Fibroblast of lung (primary cell): ENCODE measurements around the gene CKLF. TPM values are rescaled to one million over a fixed set of nuclear protein-coding genes. Genes with fewer than 3 reads are reported as not detected.

Experiments
- DNase-seq, 2 donors: peaks; one replicate each; pipeline versions ENCODE4 v3.0.0 to v3.0.0-alpha.2; 2010; ENCODE audit warnings: low read depth in 2 of 2
- H2AFZ ChIP-seq: 2 replicates; pipeline ENCODE4 v1.5.1; 2012; ENCODE audit warnings: low read length, control low read depth, inconsistent platforms
- H3K27ac ChIP-seq: 2 replicates; pipeline ENCODE4 v1.5.1; 2011; ENCODE audit warnings: low read length, control low read depth; ENCODE audit not compliant: insufficient read depth
- H3K27me3 ChIP-seq: 2 replicates; pipeline ENCODE4 v1.5.1; 2011; ENCODE audit warnings: mild to moderate bottlenecking, low read length; ENCODE audit not compliant: control insufficient read depth, insufficient read depth
- H3K36me3 ChIP-seq: 2 replicates; pipeline ENCODE4 v1.5.1; 2011; ENCODE audit warnings: low read length; ENCODE audit not compliant: control insufficient read depth, insufficient read depth
- H3K4me1 ChIP-seq: 2 replicates; pipeline ENCODE4 v1.5.1; 2011; ENCODE audit warnings: low read length; ENCODE audit not compliant: control insufficient read depth, insufficient read depth; ENCODE audit errors: extremely low read depth
- H3K4me2 ChIP-seq: 2 replicates; pipeline ENCODE4 v1.5.1; 2011; ENCODE audit warnings: low read length, control low read depth; ENCODE audit not compliant: insufficient read depth; ENCODE audit errors: extremely low read depth
- H3K4me3 ChIP-seq, 4 experiments: fragments of 200-600 bp in 1 of 4; sonication (generic) in 1 of 4; replicated peaks in 1 of 4; 2 replicates each; pipeline ENCODE4 v1.5.1; 2011 to 2016; ENCODE audit warnings: low read length in 4 of 4, low read depth in 3 of 4, mild to moderate bottlenecking in 3 of 4, control low read depth in 2 of 4, inconsistent platforms in 1 of 4, mixed read lengths in 1 of 4; ENCODE audit not compliant: insufficient read depth in 1 of 4; ENCODE audit errors: control extremely low read depth in 1 of 4
- H3K79me2 ChIP-seq: 2 replicates; pipeline ENCODE4 v1.5.1; 2012; ENCODE audit warnings: mild to moderate bottlenecking, low read length, inconsistent platforms; ENCODE audit not compliant: control insufficient read depth, insufficient read depth
- H3K9ac ChIP-seq: 2 replicates; pipeline ENCODE4 v1.5.1; 2011; ENCODE audit warnings: mild to moderate bottlenecking, low read length, control low read depth; ENCODE audit not compliant: insufficient read depth
- H3K9me3 ChIP-seq: 2 replicates; pipeline ENCODE4 v1.5.1; 2012; ENCODE audit warnings: low read depth, low read length; ENCODE audit not compliant: control insufficient read depth, insufficient read depth
- H4K20me1 ChIP-seq: 2 replicates; pipeline ENCODE4 v1.5.1; 2011; ENCODE audit warnings: low read length; ENCODE audit not compliant: control insufficient read depth, insufficient read depth; ENCODE audit errors: extremely low read depth
- EZH2 ChIP-seq: IDR thresholded peaks from 2 replicates; pipeline ENCODE4 v1.5.1; 2012; ENCODE audit warnings: low read length, control low read depth, mild to moderate bottlenecking; ENCODE audit errors: missing control alignments
- polyA plus RNA-seq, 2 donors: library from polyadenylated mRNA; depleted of rRNA in 1 of 2; stranded (reverse) in 1 of 2; unstranded in 1 of 2; fragments of >200 nt; gene quantifications; 2 replicates each; pipeline ENCODE4 v1.2.1, GENCODE V29; 2011 to 2012; ENCODE audit warnings: missing spikeins in 1 of 2
- total RNA-seq: library from RNA; depleted of rRNA; stranded (reverse); fragments of >200 nt; gene quantifications from 2 replicates; pipeline ENCODE4 v1.2.1, GENCODE V29; 2014
- TF ChIP-seq, protein P1 (sequence below), 2 donors: IDR thresholded peaks in 1 of 2; conservative IDR thresholded peaks in 1 of 2; 1 replicate in 1 of 2; 2 replicates in 1 of 2; pipeline ENCODE4 v1.5.1; 2011 to 2012; ENCODE audit warnings: low read length in 2 of 2, control low read depth in 1 of 2, inconsistent platforms in 1 of 2, low read depth in 1 of 2, mild to moderate bottlenecking in 1 of 2

CKLF gene
- total and polyA plus RNA-seq, 2 donors (not counting 1 experiment from before 2014, with no cell fraction given) = 41.9 to 70.9 TPM

- no peak overlapping the region for H3K4me3 ChIP-seq
- no peak for DNase-seq
- no peaks in the 10 kb centered on the region for H4K20me1 ChIP-seq
- H3K9ac ChIP-seq = no peak overlapping the region
- no peak overlapping the region for H2AFZ ChIP-seq
- H3K4me1 ChIP-seq = peaks cover 22% of the 10 kb centered on the region
- H3K4me2 ChIP-seq = no peak overlapping the region
- no peak for TF ChIP-seq EZH2
- no peaks in the 10 kb centered on the region for H3K27me3 ChIP-seq
- no peak overlapping the region for H3K27ac ChIP-seq
- no peaks in the 10 kb centered on the region for H3K79me2 ChIP-seq
- H3K9me3 ChIP-seq = no peaks in the 10 kb centered on the region
- peaks cover 2% of the 10 kb centered on the region for H3K36me3 ChIP-seq
Observed at GRCh38 chr16:66519482-66520373, 32.6 kb upstream of the CKLF start.

GRCh38 chr16:66520406-66521170, 31.8 kb upstream of the CKLF start:
- H2AFZ ChIP-seq = no peak overlapping the region
- no peak overlapping the region for H3K27ac ChIP-seq
- TF ChIP-seq EZH2 = no peak
- TF ChIP-seq, protein P1, sequence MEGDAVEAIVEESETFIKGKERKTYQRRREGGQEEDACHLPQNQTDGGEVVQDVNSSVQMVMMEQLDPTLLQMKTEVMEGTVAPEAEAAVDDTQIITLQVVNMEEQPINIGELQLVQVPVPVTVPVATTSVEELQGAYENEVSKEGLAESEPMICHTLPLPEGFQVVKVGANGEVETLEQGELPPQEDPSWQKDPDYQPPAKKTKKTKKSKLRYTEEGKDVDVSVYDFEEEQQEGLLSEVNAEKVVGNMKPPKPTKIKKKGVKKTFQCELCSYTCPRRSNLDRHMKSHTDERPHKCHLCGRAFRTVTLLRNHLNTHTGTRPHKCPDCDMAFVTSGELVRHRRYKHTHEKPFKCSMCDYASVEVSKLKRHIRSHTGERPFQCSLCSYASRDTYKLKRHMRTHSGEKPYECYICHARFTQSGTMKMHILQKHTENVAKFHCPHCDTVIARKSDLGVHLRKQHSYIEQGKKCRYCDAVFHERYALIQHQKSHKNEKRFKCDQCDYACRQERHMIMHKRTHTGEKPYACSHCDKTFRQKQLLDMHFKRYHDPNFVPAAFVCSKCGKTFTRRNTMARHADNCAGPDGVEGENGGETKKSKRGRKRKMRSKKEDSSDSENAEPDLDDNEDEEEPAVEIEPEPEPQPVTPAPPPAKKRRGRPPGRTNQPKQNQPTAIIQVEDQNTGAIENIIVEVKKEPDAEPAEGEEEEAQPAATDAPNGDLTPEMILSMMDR (conservative IDR thresholded peaks at IDR 0.05 in 1 of 2, IDR thresholded peaks at IDR 0.05 in 1 of 2; ENCODE audit: low read depth in 1 of 2, low read length in 2 of 2) = no peak
- H3K9me3 ChIP-seq = no peaks in the 10 kb centered on the region
- DNase-seq = no peak
- H3K4me3 ChIP-seq = no peak overlapping the region
- no peaks in the 10 kb centered on the region for H3K79me2 ChIP-seq
- no peaks in the 10 kb centered on the region for H4K20me1 ChIP-seq
- H3K4me1 ChIP-seq = peaks cover 20% of the 10 kb centered on the region
- H3K27me3 ChIP-seq = no peaks in the 10 kb centered on the region
- H3K36me3 ChIP-seq = no peaks in the 10 kb centered on the region
- no peak overlapping the region for H3K9ac ChIP-seq
- H3K4me2 ChIP-seq = no peak overlapping the region

GRCh38 chr16:66521252-66521713, 31.1 kb upstream of the CKLF start:
- TF ChIP-seq, protein P1 (conservative IDR thresholded peaks at IDR 0.05 in 1 of 2, IDR thresholded peaks at IDR 0.05 in 1 of 2; ENCODE audit: low read depth in 1 of 2, low read length in 2 of 2) = no peak
- no peak for TF ChIP-seq EZH2

More at GRCh38 chr16:66521252-66521713, 31.1 kb upstream of the CKLF start:
- no peaks in the 10 kb centered on the region for H3K36me3 ChIP-seq
- no peak overlapping the region for H3K9ac ChIP-seq
- H3K79me2 ChIP-seq = no peaks in the 10 kb centered on the region
- no peaks in the 10 kb centered on the region for H3K9me3 ChIP-seq
- no peak for DNase-seq
- no peaks in the 10 kb centered on the region for H3K27me3 ChIP-seq
- H3K4me2 ChIP-seq = no peak overlapping the region
- no peak overlapping the region for H2AFZ ChIP-seq
- H3K4me1 ChIP-seq = peaks cover 13% of the 10 kb centered on the region
- no peak overlapping the region for H3K4me3 ChIP-seq
- H4K20me1 ChIP-seq = no peaks in the 10 kb centered on the region
- H3K27ac ChIP-seq = no peak overlapping the region
